ENCODE results near the gene HS3ST1.

- TF ChIP-seq, protein P1, sequence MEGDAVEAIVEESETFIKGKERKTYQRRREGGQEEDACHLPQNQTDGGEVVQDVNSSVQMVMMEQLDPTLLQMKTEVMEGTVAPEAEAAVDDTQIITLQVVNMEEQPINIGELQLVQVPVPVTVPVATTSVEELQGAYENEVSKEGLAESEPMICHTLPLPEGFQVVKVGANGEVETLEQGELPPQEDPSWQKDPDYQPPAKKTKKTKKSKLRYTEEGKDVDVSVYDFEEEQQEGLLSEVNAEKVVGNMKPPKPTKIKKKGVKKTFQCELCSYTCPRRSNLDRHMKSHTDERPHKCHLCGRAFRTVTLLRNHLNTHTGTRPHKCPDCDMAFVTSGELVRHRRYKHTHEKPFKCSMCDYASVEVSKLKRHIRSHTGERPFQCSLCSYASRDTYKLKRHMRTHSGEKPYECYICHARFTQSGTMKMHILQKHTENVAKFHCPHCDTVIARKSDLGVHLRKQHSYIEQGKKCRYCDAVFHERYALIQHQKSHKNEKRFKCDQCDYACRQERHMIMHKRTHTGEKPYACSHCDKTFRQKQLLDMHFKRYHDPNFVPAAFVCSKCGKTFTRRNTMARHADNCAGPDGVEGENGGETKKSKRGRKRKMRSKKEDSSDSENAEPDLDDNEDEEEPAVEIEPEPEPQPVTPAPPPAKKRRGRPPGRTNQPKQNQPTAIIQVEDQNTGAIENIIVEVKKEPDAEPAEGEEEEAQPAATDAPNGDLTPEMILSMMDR (IDR thresholded peaks at IDR 0.05; ENCODE audit: low read depth, low read length), result no peak
- no peak for TF ChIP-seq EZH2phosphoT487 (IDR thresholded peaks at IDR 0.05; ENCODE audit: low read depth)
These were observed 7.6 kb downstream of the HS3ST1 start for GRCh38 chr4:11421116-11421515.

All from OCI-LY3 (cell line).